Muscle of leg (tissue), 11 donors: ENCODE data around the gene CASZ1. TPM values are rescaled to one million over a fixed set of nuclear protein-coding genes. Genes with fewer than 3 reads are reported as not detected.

Source experiments
- DNase-seq: peaks from one replicate; pipeline ENCODE4 v3.0.0; 2013
- H3K27ac ChIP-seq: one replicate; pipeline ENCODE4 v1.5.1; 2013; ENCODE audit warnings: mild to moderate bottlenecking, low read length, control low read depth
- H3K27me3 ChIP-seq: one replicate; pipeline ENCODE4 v1.6.1; 2013; ENCODE audit warnings: low read length; ENCODE audit not compliant: control insufficient read depth, insufficient read depth
- H3K36me3 ChIP-seq: one replicate; pipeline ENCODE4 v1.6.1; 2013; ENCODE audit warnings: low read length; ENCODE audit not compliant: control insufficient read depth, insufficient read depth
- H3K4me1 ChIP-seq: one replicate; pipeline ENCODE4 v1.6.1; 2013; ENCODE audit warnings: low read length; ENCODE audit not compliant: control insufficient read depth, insufficient read depth
- H3K4me3 ChIP-seq: one replicate; pipeline ENCODE4 v1.5.1; 2013; ENCODE audit warnings: low read length, control low read depth
- H3K9me3 ChIP-seq: replicated peaks from 2 replicates; pipeline ENCODE4 v1.6.1; 2013; ENCODE audit warnings: low read depth, low read length; ENCODE audit not compliant: control insufficient read depth
- WGBS: methylation state at CpG from one replicate; pipeline ENCODE4 v1.1.5; 2013; ENCODE audit warnings: missing lambda C conversion rate; ENCODE audit not compliant: insufficient coverage; 5-methylcytosine and 5-hydroxymethylcytosine counted together
- polyA plus RNA-seq, 8 donors: library from polyadenylated mRNA; unstranded; fragments of 120-200 nt; gene quantifications; one replicate each; pipeline versions ENCODE4 v1.2.1 to v1.2.3, GENCODE V29; 2013; ENCODE audit warnings: inconsistent platforms in 1 of 8, low replicate concordance in 1 of 8; ENCODE audit not compliant: insufficient read length in 8 of 8, insufficient read depth in 1 of 8
- total RNA-seq: library from RNA; stranded (reverse); fragments of 120-200 nt; gene quantifications from one replicate; pipeline ENCODE4 v1.2.4, GENCODE V29; 2013

The CASZ1 gene
- total and polyA plus RNA-seq, 9 donors: 30.8 to 68.4 (median 45.3) TPM

DNA sequence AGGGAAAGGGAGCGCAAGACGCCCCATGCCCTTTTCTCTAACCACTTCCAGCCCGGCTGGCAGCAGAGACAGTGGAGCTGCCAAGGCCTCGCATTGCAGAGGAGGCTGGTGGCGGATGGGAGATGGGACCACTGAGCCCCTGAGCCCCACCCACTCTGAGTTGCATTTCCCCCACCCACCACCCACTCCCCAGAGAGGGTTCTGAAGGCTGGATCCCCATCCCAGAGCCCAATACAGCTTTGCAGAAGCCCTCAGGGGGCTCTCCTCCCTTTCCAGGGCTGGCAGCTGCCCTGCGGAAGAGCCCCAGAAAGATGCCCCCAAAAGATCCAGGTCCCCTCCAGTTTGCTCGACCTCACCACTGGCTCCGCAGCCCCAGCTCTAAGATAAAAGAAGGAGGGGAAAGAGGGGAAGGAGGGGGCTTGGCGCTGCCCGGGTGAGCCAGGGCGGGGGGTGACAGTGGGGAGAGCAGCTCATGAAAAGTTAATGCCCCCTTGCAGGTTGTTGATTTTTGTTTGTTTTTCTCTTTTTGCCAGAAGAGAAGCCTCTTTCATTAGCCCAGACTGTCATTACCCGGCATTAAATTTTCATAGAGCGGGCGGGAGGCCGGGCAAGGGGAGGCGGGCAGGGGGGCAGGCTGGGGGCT is 38.4 kb upstream of the CASZ1 start:
- Histone ChIP-seq H3K27me3 (peaks cover 46% of the 10 kb centered on the region), H3K4me3 (no peak overlapping the region), H3K9me3 (no peaks in the 10 kb centered on the region), H3K36me3 (no peaks in the 10 kb centered on the region), H3K27ac (no peak overlapping the region), H3K4me1 (peaks cover 40% of the 10 kb centered on the region)
- WGBS: no CpG with 5 or more reads among the region's 16 CpGs
- no peak for DNase-seq

DNA sequence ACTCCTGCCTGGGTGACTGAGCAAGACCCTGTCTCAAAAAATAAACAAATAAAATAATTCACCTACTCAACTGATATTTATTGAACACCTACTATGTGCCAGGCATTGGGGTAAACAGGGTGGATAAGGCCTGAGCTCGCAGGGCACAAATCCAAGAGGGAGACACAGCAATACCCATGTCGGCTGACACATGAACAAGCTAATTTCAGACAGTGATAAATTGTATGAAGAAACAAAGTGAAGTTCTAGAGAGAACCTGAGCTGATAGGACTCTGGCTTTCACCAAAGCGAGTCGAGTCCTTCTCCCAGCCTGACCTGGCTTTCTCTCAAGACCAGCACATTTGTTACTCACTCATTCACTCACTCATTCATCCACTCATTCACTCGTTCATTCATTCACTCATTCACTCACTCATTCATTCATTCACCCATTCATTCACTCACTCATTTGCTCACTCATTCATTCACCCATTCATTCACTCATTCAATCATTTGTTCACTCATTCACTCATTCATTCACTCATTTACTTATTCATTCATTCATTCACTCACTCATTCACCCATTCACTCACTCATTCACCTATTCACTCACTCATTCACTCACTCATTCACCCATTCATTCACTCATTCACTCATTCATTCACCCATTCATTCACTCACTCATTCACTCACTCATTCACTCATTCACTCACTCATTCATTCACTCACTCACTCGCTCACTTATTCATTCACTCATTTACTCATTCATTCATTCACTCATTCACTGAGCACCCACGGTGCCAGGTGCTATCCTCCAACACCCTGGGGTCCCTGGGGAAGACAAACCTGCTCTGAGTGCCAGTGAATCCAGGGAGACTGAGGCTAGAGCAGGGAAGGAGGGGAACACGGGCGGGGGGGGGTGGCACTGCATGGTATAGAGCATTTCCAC is 37.4 kb upstream of the CASZ1 start:
- H3K27me3 ChIP-seq: peaks cover 53% of the 10 kb centered on the region
- DNase-seq: no peak
- no peaks in the 10 kb centered on the region for H3K9me3 ChIP-seq
- peaks cover 40% of the 10 kb centered on the region for H3K4me1 ChIP-seq
- WGBS: 61% methylated on average over 6 of the region's 9 CpGs
- H3K4me3 ChIP-seq: no peak overlapping the region
- no peaks in the 10 kb centered on the region for H3K36me3 ChIP-seq
- H3K27ac ChIP-seq: no peak overlapping the region

DNA sequence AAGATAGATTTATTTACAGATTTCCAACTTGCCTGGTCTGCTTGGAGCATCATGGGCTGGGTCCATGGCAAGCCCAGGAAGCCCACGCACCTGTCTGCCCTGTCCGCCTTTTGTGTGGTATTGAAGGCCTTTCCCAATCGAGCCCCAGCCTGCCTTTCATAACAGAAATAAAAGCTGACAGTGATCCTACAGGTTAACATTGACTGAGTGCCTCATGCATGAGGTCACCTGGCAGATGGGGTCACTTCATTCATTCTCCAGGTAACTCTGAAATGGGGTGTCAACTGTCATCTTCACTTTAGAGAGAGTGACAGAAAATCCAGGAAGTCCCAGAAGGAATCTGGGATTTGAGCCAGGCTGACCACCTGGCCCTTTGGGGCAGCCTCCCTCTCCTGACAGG is 36.3 kb upstream of the CASZ1 start:
- WGBS: 62% methylated on average over 2 of the region's 3 CpGs
- no peaks in the 10 kb centered on the region for H3K9me3 ChIP-seq
- H3K27ac ChIP-seq: no peak overlapping the region
- H3K4me3 ChIP-seq: no peak overlapping the region
- peaks cover 32% of the 10 kb centered on the region for H3K4me1 ChIP-seq
- DNase-seq: no peak
- no peaks in the 10 kb centered on the region for H3K36me3 ChIP-seq
- peaks cover 65% of the 10 kb centered on the region for H3K27me3 ChIP-seq

DNA sequence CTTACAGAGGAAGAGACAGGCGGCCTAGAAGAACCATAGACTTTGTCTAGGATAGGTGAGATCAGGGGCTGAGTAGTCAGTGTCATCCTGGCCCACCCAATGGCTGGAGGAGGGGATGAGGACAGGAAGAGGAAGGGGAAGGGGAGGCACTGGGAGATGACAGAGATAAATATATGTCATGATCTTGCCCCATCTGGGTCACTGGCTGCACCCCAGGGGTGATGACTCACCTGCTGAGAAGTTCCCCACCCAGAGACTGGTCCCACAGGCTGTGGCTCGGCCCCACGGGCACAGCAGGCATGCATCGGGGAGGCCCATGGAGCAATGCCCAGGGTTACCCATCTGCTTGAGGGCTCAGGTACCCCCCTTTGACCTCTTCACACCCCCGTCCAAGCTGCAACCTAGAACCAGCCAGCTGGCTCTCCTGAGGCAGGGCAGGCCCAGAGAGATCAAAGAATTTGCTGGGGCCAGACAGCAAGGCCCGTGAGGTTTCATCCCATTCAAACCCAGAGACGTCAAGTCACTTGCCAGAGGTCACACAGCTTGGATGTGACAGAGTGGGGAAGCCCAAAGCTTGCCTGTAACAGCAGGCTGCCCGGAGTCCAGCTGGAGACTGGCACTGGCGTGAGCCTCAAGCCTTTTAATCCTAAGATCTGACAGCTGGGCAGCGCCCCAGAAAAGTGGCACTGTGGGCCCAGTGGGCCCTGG is 34.7 kb upstream of the CASZ1 start:
- H3K27ac ChIP-seq: no peak overlapping the region
- H3K4me3 ChIP-seq: no peak overlapping the region
- no peaks in the 10 kb centered on the region for H3K9me3 ChIP-seq
- peaks cover 18% of the 10 kb centered on the region for H3K4me1 ChIP-seq
- peaks cover 68% of the 10 kb centered on the region for H3K27me3 ChIP-seq
- no peak for DNase-seq
- H3K36me3 ChIP-seq: no peaks in the 10 kb centered on the region
- 60% methylated on average over 8 of the region's 10 CpGs for WGBS

DNA sequence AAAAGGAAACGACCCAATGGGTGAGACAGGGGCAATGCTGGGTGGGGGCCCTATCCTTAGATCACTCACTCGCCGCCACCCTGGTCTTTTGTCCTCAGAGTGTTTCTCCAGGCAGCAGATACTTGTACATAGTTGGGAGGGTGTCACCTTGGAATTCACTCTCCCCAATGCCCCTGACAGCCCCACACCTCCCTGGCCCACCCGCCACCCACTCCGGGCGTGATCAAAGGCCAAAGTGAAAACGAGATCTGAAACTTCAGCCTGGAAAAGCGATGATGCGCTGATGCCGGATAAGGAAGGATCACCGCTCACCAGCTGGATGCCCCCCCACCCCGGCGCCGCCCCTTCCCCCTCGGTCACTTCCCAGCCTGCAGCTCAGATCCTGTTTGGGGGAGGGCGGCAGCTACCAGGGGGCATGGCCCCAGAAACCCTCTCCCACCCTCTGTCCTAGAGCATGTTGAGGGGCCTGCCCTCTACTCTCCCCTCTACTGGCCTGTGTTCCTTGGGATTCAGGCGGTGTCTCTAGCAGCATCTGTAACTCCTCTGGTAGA is 33.6 kb upstream of the CASZ1 start:
- 29% methylated on average over 6 of the region's 17 CpGs for WGBS
- H3K27me3 ChIP-seq: peaks cover 61% of the 10 kb centered on the region
- no peak for DNase-seq

DNA sequence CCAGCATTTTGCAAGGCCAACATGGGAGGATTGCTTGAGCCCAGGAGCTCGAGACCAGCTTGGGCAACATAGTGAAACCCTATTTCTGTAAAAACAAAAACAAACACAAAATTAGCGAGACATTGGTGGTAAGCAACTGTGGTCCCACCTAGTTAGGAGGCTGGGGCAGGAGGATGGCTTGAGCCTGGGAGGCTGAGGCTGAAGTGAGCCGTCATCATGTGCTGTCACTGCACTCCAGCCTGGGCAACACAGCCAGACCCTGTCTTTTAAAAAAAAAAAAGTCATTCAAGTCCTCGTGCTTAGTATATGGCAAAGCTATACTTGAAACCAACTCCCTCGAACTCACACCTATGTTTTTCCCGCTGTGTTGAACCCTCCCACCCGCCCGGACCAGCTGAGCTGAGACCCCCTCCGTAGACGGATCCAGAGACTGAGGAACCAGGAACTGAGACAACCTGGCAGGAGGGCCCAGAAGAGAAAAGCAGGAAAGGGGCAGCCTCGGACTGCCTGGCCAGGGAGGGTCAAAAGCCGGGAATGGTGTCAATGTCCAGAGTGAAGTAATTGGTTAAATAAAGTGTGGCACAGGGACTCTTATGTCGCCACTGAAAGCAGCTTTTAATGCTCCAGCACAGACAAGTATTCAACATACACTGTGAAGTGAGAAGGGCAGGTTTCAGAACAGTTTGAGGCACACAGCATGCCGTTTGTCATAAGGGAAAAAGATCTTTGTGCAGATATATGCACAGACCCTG is 32.8 kb upstream of the CASZ1 start:
- DNase-seq: no peak
- no peaks in the 10 kb centered on the region for H3K9me3 ChIP-seq
- H3K4me3 ChIP-seq: no peak overlapping the region
- H3K36me3 ChIP-seq: no peaks in the 10 kb centered on the region
- 62% methylated on average over 9 of the region's 14 CpGs for WGBS
- H3K4me1 ChIP-seq: peaks cover 5% of the 10 kb centered on the region
- peaks cover 55% of the 10 kb centered on the region for H3K27me3 ChIP-seq
- no peak overlapping the region for H3K27ac ChIP-seq

More for the DNA sequence above, 33.6 kb upstream of the CASZ1 start:
- Histone ChIP-seq H3K9me3 (no peaks in the 10 kb centered on the region), H3K4me3 (no peak overlapping the region), H3K4me1 (peaks cover 7% of the 10 kb centered on the region), H3K36me3 (no peaks in the 10 kb centered on the region), H3K27ac (no peak overlapping the region)

DNA sequence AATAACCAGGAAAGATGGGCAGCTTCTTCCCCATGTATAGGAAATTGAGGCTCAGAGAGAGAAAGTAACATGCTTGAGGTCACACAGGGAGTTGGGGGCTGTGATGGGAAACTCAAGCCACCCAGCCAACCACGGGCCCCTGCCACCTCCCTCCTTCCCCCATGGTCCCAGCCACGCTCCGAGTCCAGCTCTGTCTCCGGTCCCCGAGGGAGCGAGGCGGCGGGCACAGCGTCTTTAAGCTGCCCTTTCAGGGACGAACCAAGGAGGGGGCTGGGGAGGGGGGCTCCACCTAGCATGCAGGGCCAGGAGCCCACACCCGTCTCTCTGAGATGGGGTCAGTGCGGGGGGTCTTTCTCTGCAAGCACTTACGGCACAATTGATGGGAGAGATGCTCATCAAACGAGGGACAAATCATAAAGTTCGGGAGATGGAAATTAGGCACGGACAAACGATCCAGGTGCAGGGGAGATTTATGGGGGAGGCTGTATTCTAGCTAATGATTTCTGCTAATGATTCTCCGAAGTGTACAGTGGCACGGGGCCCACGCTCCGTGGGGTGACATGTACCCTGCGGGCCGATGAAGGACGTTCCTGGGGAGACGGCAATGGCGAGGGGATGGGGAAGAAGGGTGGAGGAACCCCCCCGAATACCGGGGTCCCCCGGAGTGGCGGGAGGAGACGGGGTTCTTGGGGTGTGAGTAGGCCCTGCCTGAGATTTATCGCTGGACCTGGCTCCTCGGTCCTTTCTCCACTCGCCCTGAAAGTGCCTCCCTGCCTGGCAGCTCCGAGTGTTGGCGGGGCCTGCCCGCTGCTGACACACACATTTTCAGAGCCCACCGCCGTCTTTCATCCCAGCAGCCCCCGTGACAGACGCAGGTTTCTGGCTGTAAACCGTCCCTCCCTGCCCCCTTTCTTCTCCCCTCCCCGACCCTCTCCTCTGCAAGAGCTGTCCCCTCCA is 31.2 kb upstream of the CASZ1 start:
- no peak for DNase-seq
- Histone ChIP-seq H3K9me3 (no peaks in the 10 kb centered on the region), H3K27ac (no peak overlapping the region), H3K36me3 (no peaks in the 10 kb centered on the region), H3K27me3 (peaks cover 54% of the 10 kb centered on the region), H3K4me1 (peaks cover 10% of the 10 kb centered on the region), H3K4me3 (no peak overlapping the region)
- 47% methylated on average over 39 of the region's 43 CpGs for WGBS

DNA sequence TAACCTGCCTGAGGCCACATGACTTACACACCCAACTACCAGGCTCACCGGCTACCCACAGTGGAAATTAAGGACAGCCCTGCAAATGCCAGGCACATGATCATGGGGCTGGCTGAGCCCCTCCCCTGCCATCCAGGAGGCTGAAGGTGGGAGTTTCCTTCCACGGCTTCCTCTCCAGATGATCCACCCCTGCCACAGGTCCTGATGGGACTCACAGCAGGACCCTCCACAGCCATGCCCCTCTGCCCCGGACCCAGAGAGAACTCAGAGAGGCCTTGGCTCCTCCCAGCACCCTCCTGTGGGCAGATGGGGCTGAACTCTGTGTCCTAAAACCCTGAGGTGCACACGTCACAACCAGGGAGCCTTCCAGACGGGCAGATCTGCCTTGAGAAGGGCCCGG is 29.1 kb upstream of the CASZ1 start:
- Histone ChIP-seq H3K9me3 (no peaks in the 10 kb centered on the region), H3K36me3 (no peaks in the 10 kb centered on the region), H3K4me1 (peaks cover 13% of the 10 kb centered on the region), H3K27ac (no peak overlapping the region), H3K4me3 (no peak overlapping the region), H3K27me3 (peaks cover 44% of the 10 kb centered on the region)
- no peak for DNase-seq
- 52% methylated on average over 5 of the region's 6 CpGs for WGBS
